OCI-LY3 (cell line): ENCODE data around the gene MCRS1.
A peak's percentile ranks its signal among the peaks of the same experiment; 100 is the strongest.
"Not testable (repeated sequence)": the region's sequence is repeated elsewhere in the genome, so short reads cannot be mapped to it uniquely, and the experiment has no call there.

Experiments used
- H2AFZ ChIP-seq: fragments of 200-600, 300-600 bp; shearing (Covaris generic); 2 replicates; pipeline ENCODE4 v1.6.0; 2014; ENCODE audit warnings: antibody characterized with exemption, low read depth, low read length
- H3K27ac ChIP-seq: fragments of 200-600, 300-600 bp; sonication (generic); 2 replicates; pipeline ENCODE4 v1.5.1; 2014; ENCODE audit warnings: mild to moderate bottlenecking, low read length, moderate library complexity, mixed read lengths
- H3K27me3 ChIP-seq: fragments of 200-600, 300-600 bp; sonication (generic); 2 replicates; pipeline ENCODE4 v1.6.1; 2014; ENCODE audit warnings: low read depth, low read length, mixed read lengths
- H3K36me3 ChIP-seq: fragments of 200-600, 300-600 bp; sonication (generic); replicated peaks from 2 replicates; pipeline ENCODE3; 2014; ENCODE audit warnings: low read depth, low read length, mixed read lengths
- H3K4me1 ChIP-seq: fragments of 300-600, 200-600 bp; sonication (generic); 2 replicates; pipeline ENCODE4 v1.6.1; 2014; ENCODE audit warnings: low read length, mixed read lengths
- H3K4me2 ChIP-seq: fragments of 200-600, 300-600 bp; sonication (generic); 2 replicates; pipeline ENCODE4 v1.6.1; 2014; ENCODE audit warnings: low read length, mixed read lengths
- H3K4me3 ChIP-seq: fragments of 300-600, 200-600 bp; sonication (generic); 2 replicates; pipeline ENCODE4 v1.5.1; 2014; ENCODE audit warnings: antibody characterized with exemption, mild to moderate bottlenecking, low read length, moderate library complexity
- H3K79me2 ChIP-seq: fragments of 300-600, 200-600 bp; shearing (Covaris generic); 2 replicates; pipeline ENCODE4 v1.6.1; 2014; ENCODE audit warnings: mild to moderate bottlenecking, low read length, mixed read lengths
- H3K9ac ChIP-seq: fragments of 300-600, 200-600 bp; shearing (Covaris generic); 2 replicates; pipeline ENCODE4 v1.6.0; 2014; ENCODE audit warnings: mild to moderate bottlenecking, low read length, moderate library complexity
- H3K9me3 ChIP-seq: fragments of 200-600, 300-600 bp; shearing (Covaris generic); 2 replicates; pipeline ENCODE4 v1.6.1; 2014; ENCODE audit warnings: low read length, mixed read lengths; ENCODE audit not compliant: insufficient read depth
- H4K20me1 ChIP-seq: fragments of 200-600, 300-600 bp; sonication (generic); 2 replicates; pipeline ENCODE4 v1.6.1; 2016; ENCODE audit warnings: low read length, mixed read lengths; ENCODE audit not compliant: insufficient read depth
- CTCF ChIP-seq: fragments of 200-600, 300-600 bp; sonication (generic); IDR thresholded peaks from 2 replicates; pipeline ENCODE4 v1.5.1; 2014; ENCODE audit warnings: antibody characterized with exemption, low read length, low read depth
- EZH2phosphoT487 ChIP-seq: fragments of 200-600 bp; shearing (Covaris generic); IDR thresholded peaks from 2 replicates; pipeline ENCODE4 v1.6.1; 2018; ENCODE audit warnings: antibody characterized with exemption, mixed run types, low read depth

Gene MCRS1

GRCh38 chr12:49612210-49612609 is 44.3 kb upstream of the MCRS1 start:
- Histone ChIP-seq H3K79me2 (no peaks in the 10 kb centered on the region), H3K4me1 (no peaks in the 10 kb centered on the region), H3K9me3 (no peaks in the 10 kb centered on the region), H3K4me2 (no peak overlapping the region), H3K9ac (no peak overlapping the region), H3K27me3 (no peaks in the 10 kb centered on the region; the same call in 1 of the 2 replicates), H4K20me1 (no peaks in the 10 kb centered on the region), H3K4me3 (no peak overlapping the region), H2AFZ (no peak overlapping the region), H3K27ac (no peak overlapping the region), H3K36me3 (no peaks in the 10 kb centered on the region)
- no peak for TF ChIP-seq CTCF
- TF ChIP-seq EZH2phosphoT487 = no peak

GRCh38 chr12:49610785-49611184 is 42.8 kb upstream of the MCRS1 start:
- not testable (repeated sequence) for H3K27me3 ChIP-seq, H3K27ac ChIP-seq, H3K36me3 ChIP-seq, H2AFZ ChIP-seq, H3K9me3 ChIP-seq, H3K9ac ChIP-seq, H3K79me2 ChIP-seq, H4K20me1 ChIP-seq, H3K4me1 ChIP-seq, H3K4me2 ChIP-seq, H3K4me3 ChIP-seq

GRCh38 chr12:49609875-49610154 is 41.9 kb upstream of the MCRS1 start:
- Histone ChIP-seq H3K79me2 (no peaks in the 10 kb centered on the region), H3K4me2 (no peak overlapping the region), H3K4me3 (no peak overlapping the region), H3K27me3 (no peaks in the 10 kb centered on the region), H2AFZ (no peak overlapping the region), H3K9ac (no peak overlapping the region), H3K4me1 (no peaks in the 10 kb centered on the region), H3K36me3 (no peaks in the 10 kb centered on the region), H4K20me1 (no peaks in the 10 kb centered on the region), H3K27ac (no peak overlapping the region), H3K9me3 (no peaks in the 10 kb centered on the region)
- TF ChIP-seq CTCF (0 out of 2 replicates have a peak, but pooled peaks have one; percentile 20), EZH2phosphoT487 (no peak)

- Histone ChIP-seq H3K79me2 (no peaks in the 10 kb centered on the region), H3K27ac (no peak overlapping the region), H3K4me3 (no peak overlapping the region)
Measured at GRCh38 chr12:49609059-49609874, 41.3 kb upstream of the MCRS1 start.

GRCh38 chr12:49605539-49605938 is 37.6 kb upstream of the MCRS1 start, which contains the start of gene FAM186B:
Gene FAM186B (minus strand): TSS chr12:49605639. CDS start chr12:49605477, 162 bp downstream.
- not testable (repeated sequence) for H3K36me3 ChIP-seq, H3K4me3 ChIP-seq, H3K9ac ChIP-seq, H4K20me1 ChIP-seq, H3K27me3 ChIP-seq, H3K79me2 ChIP-seq, H3K9me3 ChIP-seq, H3K4me2 ChIP-seq, H3K27ac ChIP-seq, H2AFZ ChIP-seq, H3K4me1 ChIP-seq

More at GRCh38 chr12:49609059-49609874, 41.3 kb upstream of the MCRS1 start:
- Histone ChIP-seq H4K20me1 (no peaks in the 10 kb centered on the region), H3K36me3 (no peaks in the 10 kb centered on the region), H2AFZ (no peak overlapping the region), H3K4me1 (no peaks in the 10 kb centered on the region), H3K4me2 (no peak overlapping the region), H3K9ac (no peak overlapping the region), H3K27me3 (no peaks in the 10 kb centered on the region), H3K9me3 (no peaks in the 10 kb centered on the region)
- no peak for TF ChIP-seq CTCF
- no peak for TF ChIP-seq EZH2phosphoT487
